H1 (cell line): ENCODE measurements around the gene CXCR1. TPM values are rescaled to one million over a fixed set of nuclear protein-coding genes. Genes with fewer than 3 reads are reported as not detected.

ENCODE experiments used
- CTCF ChIA-PET: fragments of 300-600 bp; sonication (Branson Sonifier 250); formaldehyde crosslinking; loops from one replicate; lab custom pipeline; 2021; ENCODE audit not compliant: partially characterized antibody; lab: Charles Lee
- POLR2A ChIA-PET: fragments of 300-600 bp; sonication (Branson Sonifier 250); formaldehyde crosslinking; loops from one replicate; lab custom pipeline; 2021; ENCODE audit warnings: inconsistent platforms; ENCODE audit not compliant: partially characterized antibody; lab: Charles Lee
- DNase-seq, 2 experiments: peaks; one replicate each; pipeline versions ENCODE4 v3.0.0 to v3.0.0-alpha.2; 2010 to 2022; ENCODE audit warnings: low spot score in 2 of 2, low read depth in 1 of 2, mixed read lengths in 1 of 2
- FAIRE-seq: peaks from 2 replicates; lab custom pipeline; 2011; peaks lifted over from hg19 to GRCh38; lab: Jason Lieb, UNC
- H2AFZ ChIP-seq: 2 replicates; pipeline ENCODE4 v1.8.1; 2012; ENCODE audit warnings: low read length, inconsistent platforms
- H2AK5ac ChIP-seq: 2 replicates; pipeline ENCODE4 v1.6.1; 2013; ENCODE audit warnings: low read depth, low read length
- H2BK120ac ChIP-seq: replicated peaks from 2 replicates; pipeline ENCODE3; 2013; ENCODE audit warnings: low read depth, low read length, inconsistent platforms
- H2BK12ac ChIP-seq: 2 replicates; pipeline ENCODE4 v1.6.1; 2013; ENCODE audit warnings: low read depth, low read length
- H2BK15ac ChIP-seq: 2 replicates; pipeline ENCODE4 v1.6.1; 2013; ENCODE audit warnings: low read length
- H2BK20ac ChIP-seq: 2 replicates; pipeline ENCODE4 v1.6.1; 2013; ENCODE audit warnings: low read length
- H2BK5ac ChIP-seq: 2 replicates; pipeline ENCODE4 v1.6.1; 2013; ENCODE audit warnings: low read depth, low read length
- H3K14ac ChIP-seq: 2 replicates; pipeline ENCODE4 v1.6.1; 2013; ENCODE audit warnings: inconsistent platforms; ENCODE audit not compliant: insufficient read length
- H3K18ac ChIP-seq: 2 replicates; pipeline ENCODE4 v1.6.1; 2013; ENCODE audit warnings: low read length; ENCODE audit errors: extremely low read depth
- H3K23ac ChIP-seq: 2 replicates; pipeline ENCODE4 v1.6.1; 2013; ENCODE audit warnings: inconsistent platforms; ENCODE audit not compliant: insufficient read length
- H3K23me2 ChIP-seq: 2 replicates; pipeline ENCODE4 v1.6.1; 2013; ENCODE audit warnings: low read depth, low read length
- H3K27ac ChIP-seq: 2 replicates; pipeline ENCODE4 v1.6.1; 2011; ENCODE audit warnings: low read depth, low read length, inconsistent platforms
- H3K27me3 ChIP-seq, 4 experiments: replicated peaks in 1 of 4; 1 replicate in 1 of 4; 2 replicates in 3 of 4; pipeline versions ENCODE4 v1.6.1 to v1.8.1; 2011 to 2013; ENCODE audit warnings: low read length in 3 of 4, mild to moderate bottlenecking in 3 of 4, inconsistent platforms in 2 of 4, mixed read lengths in 2 of 4, moderate library complexity in 1 of 4; ENCODE audit not compliant: control insufficient read depth in 3 of 4, insufficient read depth in 3 of 4; ENCODE audit errors: extremely low read depth in 1 of 4
- H3K36me3 ChIP-seq, 4 experiments: 2 replicates each; pipeline versions ENCODE4 v1.6.1 to v1.8.1; 2011 to 2013; ENCODE audit warnings: mild to moderate bottlenecking in 4 of 4, low read length in 3 of 4, moderate library complexity in 2 of 4, control low read depth in 1 of 4, inconsistent platforms in 1 of 4; ENCODE audit not compliant: insufficient read depth in 4 of 4, control insufficient read depth in 2 of 4
- H3K4ac ChIP-seq: replicated peaks from 2 replicates; pipeline ENCODE3; 2013; ENCODE audit warnings: low read length, low read depth, mixed read lengths, inconsistent platforms; ENCODE audit not compliant: insufficient read length
- H3K4me1 ChIP-seq, 4 experiments: replicated peaks in 1 of 4; 1 replicate in 1 of 4; 2 replicates in 3 of 4; pipeline versions ENCODE4 v1.6.1 to v1.8.1; 2011 to 2013; ENCODE audit warnings: low read length in 3 of 4, inconsistent platforms in 2 of 4, mixed read lengths in 1 of 4; ENCODE audit not compliant: insufficient read depth in 4 of 4, control insufficient read depth in 3 of 4
- H3K4me2 ChIP-seq, 2 experiments: 2 replicates each; pipeline versions ENCODE4 v1.6.1 to v1.8.1; 2011 to 2013; ENCODE audit warnings: low read depth in 2 of 2, low read length in 2 of 2, control low read depth in 1 of 2, inconsistent platforms in 1 of 2, mild to moderate bottlenecking in 1 of 2; ENCODE audit not compliant: insufficient read depth in 1 of 2
- H3K4me3 ChIP-seq, 4 experiments: fragments of 200-600, 300-600 bp in 1 of 4; sonication (generic), shearing (Covaris generic), sonication (Bioruptor Twin) in 1 of 4; 2 replicates each; pipeline versions ENCODE4 v1.5.1 to v1.8.1; 2011 to 2016; ENCODE audit warnings: low read length in 4 of 4, low read depth in 3 of 4, control low read depth in 2 of 4, inconsistent platforms in 2 of 4, mild to moderate bottlenecking in 2 of 4, mixed read lengths in 1 of 4, moderate library complexity in 1 of 4; ENCODE audit not compliant: insufficient read depth in 2 of 4; ENCODE audit errors: extremely low read depth in 1 of 4
- H3K56ac ChIP-seq: replicated peaks from 2 replicates; pipeline ENCODE3; 2013; ENCODE audit warnings: low read depth, mild to moderate bottlenecking, mixed read lengths, low read length, inconsistent platforms; ENCODE audit not compliant: insufficient read length
- H3K79me1 ChIP-seq: 2 replicates; pipeline ENCODE4 v1.6.1; 2013; ENCODE audit warnings: low read depth, low read length, control low read depth
- H3K79me2 ChIP-seq, 2 experiments: 2 replicates each; pipeline versions ENCODE4 v1.6.1 to v1.8.1; 2012 to 2013; ENCODE audit warnings: low read length in 2 of 2, mild to moderate bottlenecking in 2 of 2, inconsistent platforms in 1 of 2; ENCODE audit not compliant: insufficient read depth in 2 of 2, control insufficient read depth in 1 of 2
- H3K9ac ChIP-seq, 4 experiments: replicated peaks in 1 of 4; 1 replicate in 1 of 4; 2 replicates in 3 of 4; pipeline versions ENCODE4 v1.6.1 to v1.8.1; 2011 to 2013; ENCODE audit warnings: low read depth in 3 of 4, low read length in 3 of 4, control low read depth in 2 of 4, mild to moderate bottlenecking in 2 of 4, moderate library complexity in 2 of 4, inconsistent platforms in 1 of 4; ENCODE audit errors: extremely low read depth in 1 of 4
- H3K9me3 ChIP-seq, 2 experiments: 2 replicates each; pipeline versions ENCODE4 v1.6.1 to v1.8.1; 2012 to 2013; ENCODE audit warnings: mild to moderate bottlenecking in 2 of 2, moderate library complexity in 2 of 2, control low read depth in 1 of 2, inconsistent platforms in 1 of 2, low read depth in 1 of 2, low read length in 1 of 2, mixed read lengths in 1 of 2; ENCODE audit not compliant: insufficient read depth in 2 of 2
- H4K20me1 ChIP-seq, 2 experiments: replicated peaks in 1 of 2; 2 replicates each; pipeline versions ENCODE3 to v1.8.1; 2011 to 2013; ENCODE audit warnings: inconsistent platforms in 2 of 2, low read length in 2 of 2, mild to moderate bottlenecking in 1 of 2; ENCODE audit not compliant: insufficient read depth in 2 of 2, control insufficient read depth in 1 of 2
- H4K5ac ChIP-seq: 2 replicates; pipeline ENCODE4 v1.6.1; 2013; ENCODE audit warnings: low read length, low read depth, mixed read lengths, inconsistent platforms; ENCODE audit not compliant: insufficient read length
- H4K8ac ChIP-seq: 2 replicates; pipeline ENCODE4 v1.8.0; 2013; ENCODE audit warnings: mild to moderate bottlenecking, moderate library complexity, low read length, inconsistent platforms; ENCODE audit not compliant: insufficient read depth; ENCODE audit errors: extremely low read depth
- H4K91ac ChIP-seq: replicated peaks from 2 replicates; pipeline ENCODE3; 2013; ENCODE audit warnings: low read length, mixed read lengths, inconsistent platforms; ENCODE audit not compliant: insufficient read length
- CEBPB ChIP-seq: IDR thresholded peaks from 2 replicates; pipeline ENCODE4 v1.6.1; 2012; ENCODE audit warnings: low read depth, low read length
- CREB1 ChIP-seq: IDR thresholded peaks from 2 replicates; pipeline ENCODE4 v1.6.1; 2012; ENCODE audit warnings: inconsistent platforms
- CTCF ChIP-seq, 3 experiments: IDR thresholded peaks; 1 replicate in 2 of 3; 2 replicates in 1 of 3; pipeline versions ENCODE4 v1.5.1 to v1.6.1; 2011; ENCODE audit warnings: low read length in 3 of 3, mild to moderate bottlenecking in 3 of 3, inconsistent platforms in 2 of 3, low read depth in 1 of 3, moderate library complexity in 1 of 3; ENCODE audit not compliant: insufficient read depth in 1 of 3; ENCODE audit errors: control extremely low read depth in 1 of 3
- E2F6 ChIP-seq: IDR thresholded peaks from 2 replicates; pipeline ENCODE4 v1.6.1; 2012; ENCODE audit warnings: inconsistent platforms
- NANOG ChIP-seq: IDR thresholded peaks from 2 replicates; pipeline ENCODE4 v1.6.1; 2011; ENCODE audit warnings: low read length, low read depth, mild to moderate bottlenecking, inconsistent platforms; ENCODE audit not compliant: insufficient read depth, poor library complexity, severe bottlenecking
- RAD21 ChIP-seq, 2 experiments: IDR thresholded peaks in 1 of 2; conservative IDR thresholded peaks in 1 of 2; 2 replicates each; pipeline ENCODE4 v1.6.1; 2011; ENCODE audit warnings: low read depth in 2 of 2, low read length in 2 of 2, improper control_type of control experiment in 1 of 2, inconsistent platforms in 1 of 2, mild to moderate bottlenecking in 1 of 2, moderate library complexity in 1 of 2
- RFX5 ChIP-seq: IDR thresholded peaks from 2 replicates; pipeline ENCODE4 v1.6.1; 2011; ENCODE audit warnings: low read depth, low read length, improper control_type of control experiment, borderline replicate concordance
- RNF2 ChIP-seq: fragments of 200-900, 300-1000 bp; sonication (generic); IDR thresholded peaks from 2 replicates; pipeline ENCODE4 v1.7.1; 2016; ENCODE audit warnings: borderline replicate concordance, low read depth, mild to moderate bottlenecking, antibody characterized with exemption, low read length; ENCODE audit not compliant: poor library complexity, severe bottlenecking; ENCODE audit errors: missing control alignments
- SP4 ChIP-seq: IDR thresholded peaks from 2 replicates; pipeline ENCODE4 v1.6.1; 2012; ENCODE audit warnings: low read length, inconsistent platforms
- SUZ12 ChIP-seq: fragments of 200-600 bp; sonication (generic); IDR thresholded peaks from 2 replicates; pipeline ENCODE4 v1.6.1; 2012; ENCODE audit warnings: mild to moderate bottlenecking, inconsistent platforms, low read length, moderate library complexity, mixed read lengths
- WGBS, 2 experiments: shearing (Covaris generic) in 1 of 2; methylation state at CpG; one replicate each; pipeline versions ENCODE4 v1.1.6 to v1.1.7; 2013 to 2015; ENCODE audit warnings: low lambda C conversion rate in 2 of 2, mixed read lengths in 2 of 2, inconsistent platforms in 1 of 2, low coverage in 1 of 2, missing lambda C conversion rate in 1 of 2; ENCODE audit not compliant: insufficient replicate concordance in 2 of 2, insufficient coverage in 1 of 2, insufficient read length in 1 of 2; ENCODE audit errors: extremely low coverage in 1 of 2, missing lambda C conversion rate in 1 of 2; 5-methylcytosine and 5-hydroxymethylcytosine counted together
- polyA plus RNA-seq, 7 experiments: library from polyadenylated mRNA; depleted of rRNA in 3 of 7; stranded (reverse) in 5 of 7; unstranded in 2 of 7; fragments of >200 nt in 5 of 7; fragments of 200-250 nt in 2 of 7; gene quantifications; 1 replicate in 5 of 7; 2 replicates in 1 of 7; 4 replicates in 1 of 7; pipeline versions ENCODE4 v1.2.1 to v1.2.3, GENCODE V29; 2011 to 2013; ENCODE audit warnings: missing spikeins in 2 of 7, mixed read lengths in 2 of 7
- total RNA-seq: library from RNA; stranded (reverse); fragmentation: NEBNext Ultra II Directional; extraction: Animal tissue kit (Norgen Biotek cat#: 25700); gene quantifications from 2 replicates; pipeline ENCODE4 v1.2.1, GENCODE V29; 2021

Gene CXCR1
- total and polyA plus RNA-seq, 2 of the 8 experiments (the other 6 are each of a cell fraction or from before 2014, with no cell fraction given): not detected

- FAIRE-seq (no peak), DNase-seq (no peak)
- ChIA-PET POLR2A (no interaction called here), CTCF (no interaction called here)
- no peaks in the 10 kb centered on the region for H3K27me3 ChIP-seq
- H3K14ac ChIP-seq: no peak overlapping the region
- H3K4me2 ChIP-seq: no peak overlapping the region
- H3K9me3 ChIP-seq: no peaks in the 10 kb centered on the region
- H3K79me2 ChIP-seq: no peaks in the 10 kb centered on the region
- H2AK5ac ChIP-seq: no peak overlapping the region
- no peaks in the 10 kb centered on the region for H4K20me1 ChIP-seq
- H3K56ac ChIP-seq: no peak overlapping the region
- H2BK15ac ChIP-seq: no peak overlapping the region
- H4K91ac ChIP-seq: no peak overlapping the region
- no peak overlapping the region for H3K27ac ChIP-seq
- no peak overlapping the region for H3K23ac ChIP-seq
- no peak overlapping the region for H2BK5ac ChIP-seq
- H2BK120ac ChIP-seq: no peak overlapping the region
- H2BK20ac ChIP-seq: no peak overlapping the region
- H2AFZ ChIP-seq: no peak overlapping the region
- no peak overlapping the region for H3K9ac ChIP-seq
- no peak overlapping the region for H2BK12ac ChIP-seq
- 98% methylated on average over 3 of the region's 3 CpGs; no CpG with 5 or more reads in 1 of the 2 experiments for WGBS, 2 experiments
- H3K18ac ChIP-seq: no peak overlapping the region
- peaks cover 2% of the 10 kb centered on the region; the same call in 1 of the 2 replicates for H3K23me2 ChIP-seq
- H4K8ac ChIP-seq: no peak overlapping the region
- no peak overlapping the region for H3K4me3 ChIP-seq
- no peak overlapping the region for H3K4ac ChIP-seq
- peaks cover 0 to 8% (median 1%) of the 10 kb centered on the region in 4 experiments; a peak in 2 of 7 replicates for H3K4me1 ChIP-seq
- no peaks in the 10 kb centered on the region for H3K79me1 ChIP-seq
- no peak overlapping the region for H4K5ac ChIP-seq
- no peaks in the 10 kb centered on the region for H3K36me3 ChIP-seq
- TF ChIP-seq SP4 (no peak), RAD21 (IDR thresholded peaks at IDR 0.05 in 1 of 2, conservative IDR thresholded peaks at IDR 0.05 in 1 of 2; ENCODE audit: low read depth in 2 of 2, low read length in 2 of 2) (no peak), NANOG (no peak), CEBPB (no peak), CTCF (IDR thresholded peaks at IDR 0.05; ENCODE audit: control extremely low read depth in 1 of 3, insufficient read depth in 1 of 3, low read depth in 1 of 3, low read length in 3 of 3) (no peak), RNF2 (no peak), E2F6 (no peak), CREB1 (no peak), SUZ12 (no peak), RFX5 (no peak)
Observed at GRCh38 chr2:218192902-218193430, 26.2 kb upstream of the CXCR1 start.
